Measurements from ENCODE around the gene MYO18B.

DNA sequence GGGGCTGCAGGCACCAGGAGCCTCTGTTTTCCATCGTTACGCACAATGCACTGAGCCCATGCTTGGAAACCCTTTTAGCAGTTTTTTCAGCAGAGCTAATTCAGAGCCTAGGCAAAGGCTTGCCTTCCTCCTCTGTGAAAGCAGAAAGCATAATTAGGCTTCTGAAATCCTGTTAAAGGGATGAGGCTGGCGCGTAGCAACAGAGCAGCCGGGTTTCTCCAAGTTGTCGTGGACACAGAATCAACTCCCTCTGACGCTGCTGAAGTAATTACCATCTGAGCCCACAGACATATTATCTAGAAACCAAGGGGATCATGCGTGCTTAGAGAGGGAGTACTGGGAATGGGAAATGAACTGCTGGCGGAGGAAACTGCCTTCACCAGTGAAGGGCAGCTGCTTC lies 85.4 kb downstream of the MYO18B start:
- TF ChIP-seq, protein P1, sequence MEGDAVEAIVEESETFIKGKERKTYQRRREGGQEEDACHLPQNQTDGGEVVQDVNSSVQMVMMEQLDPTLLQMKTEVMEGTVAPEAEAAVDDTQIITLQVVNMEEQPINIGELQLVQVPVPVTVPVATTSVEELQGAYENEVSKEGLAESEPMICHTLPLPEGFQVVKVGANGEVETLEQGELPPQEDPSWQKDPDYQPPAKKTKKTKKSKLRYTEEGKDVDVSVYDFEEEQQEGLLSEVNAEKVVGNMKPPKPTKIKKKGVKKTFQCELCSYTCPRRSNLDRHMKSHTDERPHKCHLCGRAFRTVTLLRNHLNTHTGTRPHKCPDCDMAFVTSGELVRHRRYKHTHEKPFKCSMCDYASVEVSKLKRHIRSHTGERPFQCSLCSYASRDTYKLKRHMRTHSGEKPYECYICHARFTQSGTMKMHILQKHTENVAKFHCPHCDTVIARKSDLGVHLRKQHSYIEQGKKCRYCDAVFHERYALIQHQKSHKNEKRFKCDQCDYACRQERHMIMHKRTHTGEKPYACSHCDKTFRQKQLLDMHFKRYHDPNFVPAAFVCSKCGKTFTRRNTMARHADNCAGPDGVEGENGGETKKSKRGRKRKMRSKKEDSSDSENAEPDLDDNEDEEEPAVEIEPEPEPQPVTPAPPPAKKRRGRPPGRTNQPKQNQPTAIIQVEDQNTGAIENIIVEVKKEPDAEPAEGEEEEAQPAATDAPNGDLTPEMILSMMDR (IDR thresholded peaks at IDR 0.05; ENCODE audit: insufficient read depth, low read depth, low read length) = no peak
- no peak for TF ChIP-seq EZH2 (IDR thresholded peaks at IDR 0.05; ENCODE audit: insufficient read depth, low read length)

All from astrocyte (in vitro differentiated cells and primary cell).